Right hindlimb (tissue), 1 donor: Measurements from ENCODE around the gene RING1.
"Not testable (repeated sequence)": the region's sequence is repeated elsewhere in the genome, so short reads cannot be mapped to it uniquely, and the experiment has no call there.

Experiments
- DNase-seq: peaks from one replicate; pipeline ENCODE4 v3.0.0-alpha.2; 2018

Gene RING1

GRCh38 chr6:33206864-33207551 is 1.3 kb upstream of the RING1 start:
- DNase-seq: peak; percentile 34

- DNase-seq: peak; percentile 81
These were observed 679 bp upstream of the RING1 start for GRCh38 chr6:33207552-33208090.

- DNase-seq: no peak
These were observed 1.6 kb downstream of the RING1 start for GRCh38 chr6:33209856-33210255.

GRCh38 chr6:33211136-33211535 is 2.8 kb downstream of the RING1 start:
- no peak for DNase-seq

- no peak for DNase-seq
These were observed 3.5 kb downstream of the RING1 start for GRCh38 chr6:33211666-33212422.

- DNase-seq: no peak
These were observed 4.5 kb downstream of the RING1 start for GRCh38 chr6:33212857-33213165.

- peak; percentile 67 for DNase-seq
These were observed 5.1 kb downstream of the RING1 start for GRCh38 chr6:33213166-33213988.

- no peak for DNase-seq
These were observed 5.7 kb downstream of the RING1 start for GRCh38 chr6:33213989-33214335.

- no peak for DNase-seq
These were observed 7.2 kb downstream of the RING1 start for GRCh38 chr6:33215271-33216116.

GRCh38 chr6:33216117-33216649 is 7.9 kb downstream of the RING1 start:
- DNase-seq: no peak

- no peak for DNase-seq
These were observed 8.9 kb downstream of the RING1 start for GRCh38 chr6:33217246-33217645.

- no peak for DNase-seq
These were observed 9.4 kb downstream of the RING1 start for GRCh38 chr6:33217681-33218080.

- DNase-seq: not testable (repeated sequence)
These were observed 18.3 kb downstream of the RING1 start for GRCh38 chr6:33226503-33227120.

GRCh38 chr6:33235221-33235634 is 26.9 kb downstream of the RING1 start:
- DNase-seq: peak; percentile 36

- DNase-seq: no peak
These were observed 28.0 kb downstream of the RING1 start for GRCh38 chr6:33236328-33236727.

GRCh38 chr6:33236852-33237251 is 28.6 kb downstream of the RING1 start:
- no peak for DNase-seq

GRCh38 chr6:33237741-33238140 is 29.4 kb downstream of the RING1 start:
- no peak for DNase-seq

GRCh38 chr6:33241968-33242367 is 33.7 kb downstream of the RING1 start:
- no peak for DNase-seq

- DNase-seq: no peak
These were observed 35.2 kb downstream of the RING1 start for GRCh38 chr6:33243476-33243875.

- DNase-seq: peak; percentile 91
These were observed 39.8 kb downstream of the RING1 start for GRCh38 chr6:33247977-33248642.

- no peak for DNase-seq
These were observed 40.3 kb downstream of the RING1 start for GRCh38 chr6:33248643-33248931.
